ENCODE results near the gene CDCA8.

Gene CDCA8

GRCh38 chr1:37720231-37721130, 28.2 kb downstream of the CDCA8 start:
- Histone ChIP-seq H3K9ac (ENCODE audit: low read length) (no peak overlapping the region), H3K27me3 (ENCODE audit: control insufficient read depth, insufficient read depth, low read length) (no peaks in the 10 kb centered on the region), H3K4me1 (ENCODE audit: control insufficient read depth, insufficient read depth, low read length) (peaks cover 15% of the 10 kb centered on the region), H3K9me3 (ENCODE audit: control insufficient read depth, low read length) (no peaks in the 10 kb centered on the region), H3K4me3 (ENCODE audit: low read length) (no peak overlapping the region), H3K36me3 (ENCODE audit: control insufficient read depth, insufficient read depth, low read length) (no peaks in the 10 kb centered on the region)

DNA sequence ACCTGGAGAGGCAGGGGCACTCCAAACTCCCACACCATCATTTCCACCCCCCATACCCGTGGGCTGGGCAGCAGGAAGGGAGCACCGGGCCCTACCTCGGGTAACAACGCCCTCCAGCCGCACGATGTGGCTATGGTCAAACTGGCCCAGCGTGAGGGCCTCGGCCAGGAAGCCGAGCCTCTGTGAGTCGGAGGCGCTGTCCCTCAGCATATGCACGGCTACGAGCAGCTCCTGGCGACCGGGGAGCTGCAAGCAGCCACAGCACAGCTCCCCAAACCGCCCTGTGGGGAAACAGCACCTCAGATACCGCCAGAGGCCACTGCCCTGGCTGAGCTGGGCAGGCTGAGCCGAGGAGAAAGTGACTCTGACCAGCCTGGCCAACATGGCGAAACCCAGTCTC, 29.2 kb downstream of the CDCA8 start:
- Histone ChIP-seq H3K36me3 (ENCODE audit: control insufficient read depth, insufficient read depth, low read length) (no peaks in the 10 kb centered on the region), H3K4me1 (ENCODE audit: control insufficient read depth, insufficient read depth, low read length) (peaks cover 15% of the 10 kb centered on the region), H3K9me3 (ENCODE audit: control insufficient read depth, low read length) (no peaks in the 10 kb centered on the region), H3K27me3 (ENCODE audit: control insufficient read depth, insufficient read depth, low read length) (no peaks in the 10 kb centered on the region), H3K4me3 (ENCODE audit: low read length) (no peak overlapping the region), H3K9ac (ENCODE audit: low read length) (no peak overlapping the region)

DNA sequence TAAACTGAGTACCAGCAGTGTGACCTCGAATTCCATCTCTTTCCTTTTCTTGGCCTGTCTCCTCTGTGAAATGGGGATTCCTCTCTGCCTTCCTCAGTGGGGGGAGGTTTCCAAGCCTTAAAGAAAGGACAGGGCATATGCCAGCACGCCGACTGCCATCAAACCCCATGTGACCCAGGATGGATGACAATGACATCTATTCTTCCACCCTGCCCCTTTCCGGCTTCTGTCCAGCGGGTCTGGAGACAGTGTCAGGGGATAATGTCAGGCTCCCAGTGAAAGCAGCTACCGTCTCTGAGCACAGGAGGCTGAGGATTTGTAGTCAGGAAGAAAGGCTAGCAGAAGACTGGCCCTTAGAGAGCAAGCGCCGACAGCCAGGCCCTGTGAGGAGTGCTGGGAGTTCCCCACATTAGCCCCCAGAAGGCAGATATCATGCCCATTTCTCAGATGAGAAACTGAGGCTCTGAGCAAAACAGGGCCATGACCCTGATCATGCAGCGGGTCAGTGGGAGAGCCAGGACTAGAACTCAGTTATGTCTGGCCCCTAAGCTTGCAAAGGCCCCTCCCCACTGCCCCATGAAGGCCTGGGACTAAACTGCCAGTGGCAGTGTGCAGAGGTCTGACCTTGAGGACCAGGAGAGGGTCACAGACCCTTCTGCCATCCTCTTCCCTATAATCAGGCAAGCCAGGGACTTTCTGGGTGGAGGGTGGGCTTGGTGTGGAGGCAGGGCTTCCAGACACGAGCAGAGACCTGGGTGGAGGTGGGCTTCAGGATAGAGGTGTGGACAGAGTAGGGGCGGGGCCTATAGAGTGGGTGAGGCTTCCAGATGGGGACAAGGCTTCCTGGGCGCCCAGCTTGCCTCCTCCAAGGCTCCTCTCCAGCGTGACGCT, 30.1 kb downstream of the CDCA8 start:
- Histone ChIP-seq H3K4me3 (ENCODE audit: low read length) (no peak overlapping the region), H3K4me1 (ENCODE audit: control insufficient read depth, insufficient read depth, low read length) (peaks cover 15% of the 10 kb centered on the region), H3K27me3 (ENCODE audit: control insufficient read depth, insufficient read depth, low read length) (no peaks in the 10 kb centered on the region), H3K36me3 (ENCODE audit: control insufficient read depth, insufficient read depth, low read length) (no peaks in the 10 kb centered on the region), H3K9me3 (ENCODE audit: control insufficient read depth, low read length) (no peaks in the 10 kb centered on the region), H3K9ac (ENCODE audit: low read length) (no peak overlapping the region)

DNA sequence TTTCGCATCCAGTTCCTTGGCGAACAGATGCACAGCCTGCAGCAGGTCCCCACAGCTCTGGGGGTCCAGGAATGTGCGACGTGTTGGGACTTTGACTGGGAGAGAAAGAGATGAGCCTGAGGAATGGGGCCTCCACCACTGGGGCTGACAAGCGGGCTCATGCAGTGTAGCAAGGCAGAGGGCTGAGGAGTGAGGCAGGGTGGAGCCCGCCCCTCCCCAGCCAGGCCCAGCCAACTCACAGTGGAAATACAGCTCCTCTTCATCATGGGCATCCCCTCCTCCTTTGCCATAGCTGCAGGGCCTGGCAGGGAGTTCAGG, 30.7 kb downstream of the CDCA8 start:
- H3K9me3 ChIP-seq (ENCODE audit: control insufficient read depth, low read length): no peaks in the 10 kb centered on the region
- no peaks in the 10 kb centered on the region for H3K27me3 ChIP-seq (ENCODE audit: control insufficient read depth, insufficient read depth, low read length)
- peaks cover 15% of the 10 kb centered on the region for H3K4me1 ChIP-seq (ENCODE audit: control insufficient read depth, insufficient read depth, low read length)
- no peak overlapping the region for H3K4me3 ChIP-seq (ENCODE audit: low read length)
- H3K36me3 ChIP-seq (ENCODE audit: control insufficient read depth, insufficient read depth, low read length): no peaks in the 10 kb centered on the region
- H3K9ac ChIP-seq (ENCODE audit: low read length): no peak overlapping the region

DNA sequence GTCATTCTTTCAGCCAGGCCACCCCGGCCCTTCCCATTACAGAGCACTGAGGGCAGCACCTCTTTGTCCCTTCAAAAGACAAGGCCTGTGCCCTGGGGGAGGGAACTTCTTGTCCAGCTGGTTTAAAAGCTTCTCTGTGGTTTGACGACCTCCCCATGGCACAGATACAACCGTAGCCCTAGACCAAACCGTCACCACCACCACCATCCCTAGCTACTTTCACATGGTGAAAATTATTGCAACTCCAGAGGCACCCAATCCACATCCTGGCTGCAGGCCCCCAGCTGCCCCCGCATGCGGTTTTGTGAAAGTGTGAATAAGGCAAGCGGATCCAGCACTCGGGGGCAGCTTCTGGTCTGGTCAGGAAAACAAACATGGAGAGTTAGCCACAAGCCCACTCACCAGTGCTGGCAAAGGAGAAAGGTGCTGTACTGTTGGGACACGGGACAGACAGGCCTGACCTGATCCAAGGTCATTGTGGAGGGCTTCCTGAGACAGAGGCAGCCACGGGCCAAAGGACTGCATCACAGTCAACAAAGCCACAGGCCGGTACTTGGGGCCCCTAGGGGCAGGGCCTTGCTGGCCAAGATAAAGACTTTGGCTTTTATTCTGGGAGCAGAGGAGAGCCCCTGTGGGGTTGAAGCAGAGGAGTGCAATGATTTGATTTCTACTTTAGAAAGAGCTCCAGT, 31.2 kb downstream of the CDCA8 start:
- Histone ChIP-seq H3K4me3 (ENCODE audit: low read length) (no peak overlapping the region), H3K36me3 (ENCODE audit: control insufficient read depth, insufficient read depth, low read length) (no peaks in the 10 kb centered on the region), H3K9me3 (ENCODE audit: control insufficient read depth, low read length) (no peaks in the 10 kb centered on the region), H3K4me1 (ENCODE audit: control insufficient read depth, insufficient read depth, low read length) (peaks cover 12% of the 10 kb centered on the region), H3K27me3 (ENCODE audit: control insufficient read depth, insufficient read depth, low read length) (no peaks in the 10 kb centered on the region), H3K9ac (ENCODE audit: low read length) (no peak overlapping the region)

DNA sequence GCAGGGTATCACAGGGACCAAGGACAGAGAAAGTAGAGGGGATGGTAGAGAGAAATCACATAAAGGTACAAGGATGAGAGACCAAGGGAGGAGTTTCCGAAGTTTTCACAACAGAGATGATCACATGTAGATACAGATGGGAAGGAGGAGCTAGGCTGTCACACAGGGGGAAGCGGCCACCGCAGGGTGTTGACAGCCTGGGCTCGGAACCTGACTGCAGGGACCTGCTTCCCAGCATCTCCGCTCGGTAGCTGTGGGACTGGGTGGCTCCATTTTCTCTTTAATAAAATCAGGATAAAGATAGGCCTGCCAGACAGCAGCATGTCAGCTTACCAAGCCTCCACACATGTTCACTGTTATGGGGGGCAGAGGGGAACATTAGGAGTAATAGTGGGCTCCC, 32.3 kb downstream of the CDCA8 start:
- Histone ChIP-seq H3K27me3 (ENCODE audit: control insufficient read depth, insufficient read depth, low read length) (no peaks in the 10 kb centered on the region), H3K9ac (ENCODE audit: low read length) (no peak overlapping the region), H3K4me3 (ENCODE audit: low read length) (no peak overlapping the region), H3K36me3 (ENCODE audit: control insufficient read depth, insufficient read depth, low read length) (no peaks in the 10 kb centered on the region), H3K4me1 (ENCODE audit: control insufficient read depth, insufficient read depth, low read length) (peaks cover 2% of the 10 kb centered on the region), H3K9me3 (ENCODE audit: control insufficient read depth, low read length) (no peaks in the 10 kb centered on the region)

GRCh38 chr1:37725851-37726613, 33.7 kb downstream of the CDCA8 start:
- no peaks in the 10 kb centered on the region for H3K9me3 ChIP-seq (ENCODE audit: control insufficient read depth, low read length)
- no peak overlapping the region for H3K9ac ChIP-seq (ENCODE audit: low read length)
- no peak overlapping the region for H3K4me3 ChIP-seq (ENCODE audit: low read length)
- H3K27me3 ChIP-seq (ENCODE audit: control insufficient read depth, insufficient read depth, low read length): no peaks in the 10 kb centered on the region
- no peaks in the 10 kb centered on the region for H3K4me1 ChIP-seq (ENCODE audit: control insufficient read depth, insufficient read depth, low read length)
- no peaks in the 10 kb centered on the region for H3K36me3 ChIP-seq (ENCODE audit: control insufficient read depth, insufficient read depth, low read length)

DNA sequence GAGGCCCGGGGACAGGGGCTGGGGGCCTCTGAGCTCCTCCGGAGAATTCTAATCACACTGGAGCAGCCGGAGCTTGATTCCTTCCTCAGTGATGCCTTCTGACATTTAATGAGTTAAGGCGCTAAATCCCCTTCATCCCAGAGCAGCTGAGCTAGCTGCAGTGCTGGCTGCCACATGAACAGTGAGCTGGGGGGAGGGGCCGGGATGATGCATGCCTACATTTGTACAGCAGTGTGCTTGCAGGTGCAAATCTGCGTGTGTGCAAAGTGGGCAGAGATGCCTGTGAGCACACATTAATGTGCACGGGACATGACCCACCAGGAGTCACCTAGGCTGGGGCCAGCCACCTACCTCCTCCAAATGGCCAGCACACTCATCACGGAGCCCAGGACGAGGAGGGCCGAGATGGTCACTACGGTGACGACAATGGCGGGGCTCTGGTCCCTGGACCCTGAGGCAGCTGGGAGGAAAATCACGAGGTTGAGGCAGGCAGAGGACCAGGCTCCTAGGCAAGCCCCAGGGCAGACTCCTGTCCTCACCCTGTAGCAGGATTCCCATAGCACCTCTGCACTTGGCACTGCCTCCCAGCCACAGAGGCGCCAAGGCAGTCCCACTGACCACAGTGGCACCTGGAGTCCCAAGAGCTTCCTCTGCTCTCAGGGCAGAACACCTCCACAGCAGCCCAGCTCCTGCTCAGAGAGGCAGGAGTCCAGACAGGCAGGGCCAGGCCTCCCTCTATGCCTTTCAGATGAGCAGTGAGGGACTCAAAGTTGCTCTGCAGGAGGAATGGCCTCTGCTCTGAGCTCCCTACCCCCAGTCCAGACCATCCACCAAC, 34.7 kb downstream of the CDCA8 start:
- H3K9me3 ChIP-seq (ENCODE audit: control insufficient read depth, low read length): no peaks in the 10 kb centered on the region
- H3K36me3 ChIP-seq (ENCODE audit: control insufficient read depth, insufficient read depth, low read length): no peaks in the 10 kb centered on the region
- H3K27me3 ChIP-seq (ENCODE audit: control insufficient read depth, insufficient read depth, low read length): no peaks in the 10 kb centered on the region
- H3K9ac ChIP-seq (ENCODE audit: low read length): no peak overlapping the region
- peaks cover 2% of the 10 kb centered on the region for H3K4me1 ChIP-seq (ENCODE audit: control insufficient read depth, insufficient read depth, low read length)
- no peak overlapping the region for H3K4me3 ChIP-seq (ENCODE audit: low read length)

- Histone ChIP-seq H3K4me3 (ENCODE audit: low read length) (no peak overlapping the region), H3K9me3 (ENCODE audit: control insufficient read depth, low read length) (no peaks in the 10 kb centered on the region), H3K27me3 (ENCODE audit: control insufficient read depth, insufficient read depth, low read length) (no peaks in the 10 kb centered on the region), H3K4me1 (ENCODE audit: control insufficient read depth, insufficient read depth, low read length) (peaks cover 9% of the 10 kb centered on the region), H3K9ac (ENCODE audit: low read length) (no peak overlapping the region), H3K36me3 (ENCODE audit: control insufficient read depth, insufficient read depth, low read length) (no peaks in the 10 kb centered on the region)
Measured at GRCh38 chr1:37728416-37728815, 36.1 kb downstream of the CDCA8 start.

- H3K27me3 ChIP-seq (ENCODE audit: control insufficient read depth, insufficient read depth, low read length): no peaks in the 10 kb centered on the region
Measured at GRCh38 chr1:37730376-37730775, 38.1 kb downstream of the CDCA8 start.

More at GRCh38 chr1:37730376-37730775, 38.1 kb downstream of the CDCA8 start:
- H3K9me3 ChIP-seq (ENCODE audit: control insufficient read depth, low read length): no peaks in the 10 kb centered on the region
- H3K36me3 ChIP-seq (ENCODE audit: control insufficient read depth, insufficient read depth, low read length): no peaks in the 10 kb centered on the region
- peaks cover 13% of the 10 kb centered on the region for H3K4me1 ChIP-seq (ENCODE audit: control insufficient read depth, insufficient read depth, low read length)
- no peak overlapping the region for H3K4me3 ChIP-seq (ENCODE audit: low read length)
- no peak overlapping the region for H3K9ac ChIP-seq (ENCODE audit: low read length)

Measured in mucosa of stomach (tissue), 1 donor.